Stimulated activated CD4-positive, alpha-beta T cell treated with anti-CD3 and anti-CD28 coated beads, Interleukin-2, amount 100 ng/mL, for 4 hours (primary cell): ENCODE results near the gene ZNF10.

ENCODE experiments used
- DNase-seq: peaks from one replicate; pipeline ENCODE4 v3.0.0-alpha.2; 2020; ENCODE audit warnings: low read depth

Gene ZNF10

DNA sequence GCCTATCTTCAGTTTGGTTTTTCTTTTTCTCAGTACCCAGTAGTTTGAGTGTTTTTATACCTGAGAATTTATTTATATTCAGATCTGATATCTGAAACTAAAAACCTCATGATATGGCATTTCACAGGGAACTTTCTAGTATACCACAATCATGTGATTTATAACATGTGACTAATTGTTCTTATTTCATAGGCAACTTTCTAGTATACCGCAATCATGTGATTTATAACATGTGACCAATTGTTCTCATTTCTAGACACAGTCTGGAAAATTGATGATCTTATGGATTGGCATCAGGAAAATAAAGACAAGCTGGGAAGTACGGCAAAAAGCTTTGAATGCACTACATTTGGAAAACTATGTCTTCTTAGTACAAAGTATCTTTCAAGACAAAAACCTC is 71.5 kb downstream of the ZNF10 start:
- DNase-seq, result no peak

DNA sequence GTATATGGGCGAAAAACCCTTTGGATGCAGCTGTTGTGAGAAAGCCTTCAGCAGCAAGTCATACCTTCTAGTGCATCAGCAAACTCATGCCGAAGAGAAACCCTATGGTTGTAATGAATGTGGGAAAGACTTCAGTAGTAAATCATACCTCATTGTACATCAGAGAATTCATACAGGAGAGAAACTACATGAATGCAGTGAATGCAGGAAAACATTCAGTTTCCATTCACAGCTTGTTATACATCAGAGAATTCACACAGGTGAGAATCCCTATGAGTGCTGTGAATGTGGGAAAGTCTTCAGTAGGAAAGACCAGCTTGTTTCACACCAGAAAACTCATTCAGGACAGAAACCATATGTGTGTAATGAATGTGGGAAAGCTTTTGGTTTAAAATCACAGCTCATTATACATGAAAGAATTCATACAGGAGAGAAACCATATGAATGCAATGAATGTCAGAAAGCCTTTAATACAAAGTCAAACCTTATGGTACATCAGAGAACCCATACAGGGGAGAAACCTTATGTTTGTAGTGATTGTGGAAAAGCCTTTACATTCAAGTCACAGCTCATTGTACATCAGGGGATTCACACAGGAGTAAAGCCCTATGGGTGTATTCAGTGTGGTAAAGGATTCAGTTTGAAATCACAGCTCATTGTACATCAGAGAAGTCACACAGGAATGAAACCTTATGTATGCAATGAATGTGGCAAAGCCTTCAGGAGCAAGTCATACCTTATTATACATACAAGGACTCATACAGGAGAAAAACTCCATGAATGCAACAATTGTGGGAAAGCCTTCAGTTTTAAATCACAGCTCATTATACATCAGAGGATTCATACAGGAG is 72.3 kb downstream of the ZNF10 start:
- no peak for DNase-seq

DNA sequence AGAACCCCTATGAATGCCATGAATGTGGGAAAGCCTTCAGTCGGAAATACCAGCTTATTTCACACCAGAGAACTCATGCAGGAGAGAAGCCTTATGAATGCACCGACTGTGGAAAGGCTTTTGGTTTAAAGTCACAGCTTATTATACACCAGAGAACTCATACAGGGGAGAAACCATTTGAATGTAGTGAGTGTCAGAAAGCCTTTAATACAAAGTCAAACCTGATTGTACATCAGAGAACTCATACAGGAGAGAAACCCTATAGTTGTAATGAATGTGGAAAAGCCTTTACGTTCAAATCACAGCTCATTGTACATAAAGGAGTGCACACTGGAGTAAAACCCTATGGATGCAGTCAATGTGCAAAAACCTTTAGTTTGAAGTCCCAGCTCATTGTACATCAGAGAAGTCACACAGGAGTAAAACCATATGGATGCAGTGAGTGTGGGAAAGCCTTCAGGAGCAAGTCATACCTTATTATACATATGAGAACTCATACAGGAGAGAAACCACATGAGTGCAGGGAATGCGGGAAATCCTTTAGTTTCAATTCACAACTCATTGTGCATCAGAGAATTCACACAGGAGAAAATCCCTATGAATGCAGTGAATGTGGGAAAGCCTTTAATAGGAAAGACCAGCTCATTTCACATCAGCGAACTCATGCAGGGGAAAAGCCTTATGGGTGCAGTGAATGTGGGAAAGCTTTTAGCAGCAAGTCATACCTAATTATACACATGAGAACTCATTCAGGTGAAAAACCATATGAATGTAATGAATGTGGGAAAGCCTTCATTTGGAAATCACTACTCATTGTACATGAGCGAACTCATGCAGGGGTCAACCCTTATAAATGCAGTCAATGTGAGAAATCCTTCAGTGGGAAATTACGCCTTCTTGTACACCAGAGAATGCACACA is 73.2 kb downstream of the ZNF10 start:
- no peak for DNase-seq

DNA sequence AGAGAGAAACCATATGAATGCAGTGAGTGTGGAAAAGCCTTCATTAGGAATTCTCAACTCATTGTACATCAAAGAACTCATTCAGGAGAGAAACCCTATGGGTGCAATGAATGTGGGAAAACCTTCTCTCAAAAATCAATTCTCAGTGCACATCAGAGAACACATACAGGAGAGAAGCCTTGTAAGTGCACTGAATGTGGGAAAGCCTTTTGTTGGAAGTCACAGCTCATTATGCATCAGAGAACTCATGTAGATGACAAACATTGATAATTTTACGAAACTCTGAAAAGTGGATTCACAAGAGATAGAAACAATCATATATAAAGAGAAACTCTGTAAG is 73.8 kb downstream of the ZNF10 start:
- no peak for DNase-seq

DNA sequence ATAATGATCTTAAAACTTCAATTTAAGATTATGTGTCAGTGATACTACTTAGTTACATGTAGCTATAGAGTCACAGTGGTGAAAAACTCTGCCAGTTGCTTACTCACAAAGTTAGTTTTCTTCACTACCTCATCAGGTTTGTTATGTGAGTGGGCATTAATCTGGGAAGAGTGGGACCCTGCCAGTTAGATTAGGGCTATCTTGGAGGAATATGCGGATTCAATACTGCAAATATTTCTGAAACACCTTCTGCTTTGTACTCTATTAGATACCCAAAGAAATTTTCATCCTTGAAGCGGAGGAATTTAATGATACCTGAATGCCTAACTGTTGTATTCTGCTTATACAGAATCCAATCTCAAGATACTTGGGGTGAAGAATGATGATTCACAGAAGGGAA is 76.0 kb downstream of the ZNF10 start:
- DNase-seq, result no peak
